Activated CD4-positive, alpha-beta T cell treated with anti-CD3 and anti-CD28 coated beads, Interleukin-2, amount 10 ng/mL, durations not matched to agents 7 days and 5 days (primary cell): ENCODE data around the gene DSTN. TPM values are rescaled to one million over a fixed set of nuclear protein-coding genes. Genes with fewer than 3 reads are reported as not detected.

Experiments used
- CTCF ChIA-PET: fragments of 350-600 bp; sonication (Branson Sonifier 250); formaldehyde crosslinking; loops from one replicate; lab custom pipeline; 2021; ENCODE audit warnings: antibody characterized with exemption; lab: Charles Lee
- POLR2A ChIA-PET: fragments of 350-600 bp; sonication (Branson Sonifier 250); formaldehyde crosslinking; loops from one replicate; lab custom pipeline; 2021; ENCODE audit warnings: antibody characterized with exemption; lab: Charles Lee
- DNase-seq: peaks from one replicate; pipeline ENCODE4 v3.0.0-alpha.2; 2020
- H3K27ac Mint-ChIP-seq: one replicate; pipeline ENCODE4 v1.8.0; 2021; ENCODE audit warnings: mild to moderate bottlenecking, moderate library complexity, mixed read lengths
- H3K27me3 Mint-ChIP-seq: one replicate; pipeline ENCODE4 v1.8.0; 2021; ENCODE audit warnings: mixed read lengths
- H3K36me3 Mint-ChIP-seq: one replicate; pipeline ENCODE4 v1.8.0; 2021; ENCODE audit warnings: low read depth, mixed read lengths
- H3K4me1 Mint-ChIP-seq: one replicate; pipeline ENCODE4 v1.8.0; 2021; ENCODE audit warnings: mixed read lengths
- H3K4me3 Mint-ChIP-seq: one replicate; pipeline ENCODE4 v1.8.0; 2021; ENCODE audit warnings: mild to moderate bottlenecking, moderate library complexity, mixed read lengths
- H3K9me3 Mint-ChIP-seq: one replicate; pipeline ENCODE4 v1.8.0; 2021; ENCODE audit warnings: mixed read lengths
- total RNA-seq, 2 experiments: library from RNA; stranded (reverse); gene quantifications; one replicate each; pipeline ENCODE4 v1.2.3, GENCODE V29; 2021

DSTN gene
- total RNA-seq, 2 experiments from 2014 or later: 77.4 to 83.3 TPM

- Mint-ChIP-seq H3K27ac (no peak overlapping the region), H3K4me3 (no peak overlapping the region), H3K9me3 (no peaks in the 10 kb centered on the region), H3K27me3 (no peaks in the 10 kb centered on the region), H3K36me3 (no peaks in the 10 kb centered on the region), H3K4me1 (peaks cover 10% of the 10 kb centered on the region)
- CTCF ChIA-PET: interaction anchor here (0.7 to 2.5 kb wide), 4 partner anchors 9 to 112 kb away, joined by 3 to 9 read pairs (median 4); partner anchors contain the start of gene RRBP1
- POLR2A ChIA-PET: no interaction called here
- peak; percentile 33 for DNase-seq
Measured at GRCh38 chr20:17648791-17649730, 79.2 kb downstream of the DSTN start.

- H3K36me3 Mint-ChIP-seq: no peaks in the 10 kb centered on the region
- H3K27ac Mint-ChIP-seq: no peak overlapping the region
- no peaks in the 10 kb centered on the region for H3K27me3 Mint-ChIP-seq
- no peak for DNase-seq
- POLR2A ChIA-PET: no interaction called here
- H3K4me1 Mint-ChIP-seq: peaks cover 10% of the 10 kb centered on the region
- H3K9me3 Mint-ChIP-seq: no peaks in the 10 kb centered on the region
- no peak overlapping the region for H3K4me3 Mint-ChIP-seq
- CTCF ChIA-PET: interaction anchor here (0.6 kb wide), 1 partner anchor 171 kb away, joined by 3 read pairs; no protein-coding TSS in a partner anchor
Measured at GRCh38 chr20:17650301-17651128, 80.6 kb downstream of the DSTN start.

- Mint-ChIP-seq H3K4me1 (peaks cover 10% of the 10 kb centered on the region), H3K4me3 (no peak overlapping the region), H3K27me3 (no peaks in the 10 kb centered on the region), H3K36me3 (peaks cover 1% of the 10 kb centered on the region), H3K27ac (no peak overlapping the region), H3K9me3 (no peaks in the 10 kb centered on the region)
- no peak for DNase-seq
- CTCF ChIA-PET: no interaction called here
- POLR2A ChIA-PET: no interaction called here
Measured at GRCh38 chr20:17651129-17651759, 81.4 kb downstream of the DSTN start.

GRCh38 chr20:17651760-17652388, 82.0 kb downstream of the DSTN start:
- Mint-ChIP-seq H3K36me3 (peaks cover 7% of the 10 kb centered on the region), H3K27me3 (no peaks in the 10 kb centered on the region), H3K9me3 (no peaks in the 10 kb centered on the region), H3K4me3 (no peak overlapping the region), H3K4me1 (peaks cover 10% of the 10 kb centered on the region), H3K27ac (no peak overlapping the region)
- ChIA-PET POLR2A (no interaction called here), CTCF (no interaction called here)
- DNase-seq: no peak

- Mint-ChIP-seq H3K9me3 (no peaks in the 10 kb centered on the region), H3K4me3 (no peak overlapping the region), H3K27ac (no peak overlapping the region), H3K36me3 (peaks cover 9% of the 10 kb centered on the region), H3K4me1 (peaks cover 11% of the 10 kb centered on the region), H3K27me3 (no peaks in the 10 kb centered on the region)
- DNase-seq: no peak
- CTCF ChIA-PET: no interaction called here
- POLR2A ChIA-PET: no interaction called here
Measured at GRCh38 chr20:17652411-17652810, 82.5 kb downstream of the DSTN start.

- Mint-ChIP-seq H3K27ac (no peak overlapping the region), H3K4me1 (peaks cover 17% of the 10 kb centered on the region), H3K27me3 (no peaks in the 10 kb centered on the region), H3K36me3 (peaks cover 23% of the 10 kb centered on the region), H3K9me3 (peaks cover 2% of the 10 kb centered on the region), H3K4me3 (no peak overlapping the region)
- POLR2A ChIA-PET: no interaction called here
- CTCF ChIA-PET: no interaction called here
- no peak for DNase-seq
Measured at GRCh38 chr20:17653835-17654648, 84.2 kb downstream of the DSTN start.

GRCh38 chr20:17654649-17655285, 84.9 kb downstream of the DSTN start:
- POLR2A ChIA-PET: no interaction called here
- H3K36me3 Mint-ChIP-seq: peaks cover 26% of the 10 kb centered on the region
- peaks cover 4% of the 10 kb centered on the region for H3K9me3 Mint-ChIP-seq
- H3K27me3 Mint-ChIP-seq: no peaks in the 10 kb centered on the region
- peaks cover 11% of the 10 kb centered on the region for H3K4me1 Mint-ChIP-seq
- H3K4me3 Mint-ChIP-seq: no peak overlapping the region
- DNase-seq: no peak
- H3K27ac Mint-ChIP-seq: no peak overlapping the region
- CTCF ChIA-PET: interaction anchor here (1.6 kb wide), 1 partner anchor 9 kb away, joined by 4 read pairs; no protein-coding TSS in a partner anchor

GRCh38 chr20:17655286-17655651, 85.4 kb downstream of the DSTN start:
- no peak for DNase-seq
- H3K27ac Mint-ChIP-seq: no peak overlapping the region
- H3K27me3 Mint-ChIP-seq: no peaks in the 10 kb centered on the region
- peaks cover 31% of the 10 kb centered on the region for H3K36me3 Mint-ChIP-seq
- peaks cover 9% of the 10 kb centered on the region for H3K9me3 Mint-ChIP-seq
- ChIA-PET CTCF (interaction anchor here (1.6 kb wide), 1 partner anchor 9 kb away, joined by 4 read pairs; no protein-coding TSS in a partner anchor), POLR2A (no interaction called here)
- no peak overlapping the region for H3K4me3 Mint-ChIP-seq
- H3K4me1 Mint-ChIP-seq: peaks cover 10% of the 10 kb centered on the region

- H3K4me1 Mint-ChIP-seq: peaks cover 10% of the 10 kb centered on the region
- no peak overlapping the region for H3K4me3 Mint-ChIP-seq
- H3K9me3 Mint-ChIP-seq: peaks cover 9% of the 10 kb centered on the region
- H3K27me3 Mint-ChIP-seq: no peaks in the 10 kb centered on the region
- peaks cover 38% of the 10 kb centered on the region for H3K36me3 Mint-ChIP-seq
- no peak overlapping the region for H3K27ac Mint-ChIP-seq
- ChIA-PET CTCF (interaction anchor here (0.7 to 2.2 kb wide), 3 partner anchors 10 to 84 kb away, joined by 3 to 5 read pairs (median 4); partner anchors contain the start of gene RRBP1), POLR2A (no interaction called here)
- DNase-seq: no peak
Measured at GRCh38 chr20:17655865-17656479, 86.1 kb downstream of the DSTN start.

- DNase-seq: no peak
- CTCF ChIA-PET: interaction anchor here (0.5 to 2.2 kb wide), 2 partner anchors 25 to 308 kb away, joined by 4 to 5 read pairs; partner anchors contain the start of gene RRBP1
- H3K9me3 Mint-ChIP-seq: peaks cover 9% of the 10 kb centered on the region
- H3K27ac Mint-ChIP-seq: no peak overlapping the region
- POLR2A ChIA-PET: no interaction called here
- peaks cover 38% of the 10 kb centered on the region for H3K36me3 Mint-ChIP-seq
- H3K4me3 Mint-ChIP-seq: no peak overlapping the region
- H3K4me1 Mint-ChIP-seq: peaks cover 13% of the 10 kb centered on the region
- no peaks in the 10 kb centered on the region for H3K27me3 Mint-ChIP-seq
Measured at GRCh38 chr20:17657079-17657825, 87.4 kb downstream of the DSTN start.
